IMR-90 (cell line): ENCODE data around the gene ALPI. TPM values are rescaled to one million over a fixed set of nuclear protein-coding genes. Genes with fewer than 3 reads are reported as not detected.
"Not testable (repeated sequence)": the region's sequence is repeated elsewhere in the genome, so short reads cannot be mapped to it uniquely, and the experiment has no call there.

Experiments
- ATAC-seq: fragments of 200-7000 bp; cut with Tn5 transposase; 2 replicates; pipeline ENCODE4 v1.9.1; 2020; ENCODE audit warnings: low read depth, mild to moderate bottlenecking, moderate library complexity
- BruUV-seq: library from RNA; stranded (reverse); fragments of 400-500 nt; replicated peaks from 2 replicates; lab custom pipeline; 2021; lab: Mats Ljungman, UMichigan
- CTCF ChIA-PET: fragments of 300-600 bp; formaldehyde crosslinking; extraction: SDS; loops from one replicate; lab custom pipeline; 2021; ENCODE audit warnings: antibody characterized with exemption; lab: Yijun Ruan, JAX
- POLR2A ChIA-PET: fragments of 300-600 bp; sonication (Branson Sonifier 250); formaldehyde crosslinking; loops from one replicate; lab custom pipeline; 2022; ENCODE audit warnings: antibody characterized with exemption; ENCODE audit not compliant: unreplicated experiment; lab: Charles Lee
- DNase-seq: peaks from one replicate; pipeline ENCODE4 v3.0.0; 2013
- H2AFZ ChIP-seq: replicated peaks from 2 replicates; pipeline ENCODE3; 2013; ENCODE audit warnings: low read length, mild to moderate bottlenecking; ENCODE audit not compliant: poor library complexity
- H2AK5ac ChIP-seq: 2 replicates; pipeline ENCODE4 v1.6.1; 2013; ENCODE audit warnings: low read depth, low read length, inconsistent platforms
- H2AK9ac ChIP-seq: replicated peaks from 2 replicates; pipeline ENCODE3; 2013; ENCODE audit warnings: mild to moderate bottlenecking, low read depth, low read length, moderate library complexity; ENCODE audit not compliant: poor library complexity
- H2BK120ac ChIP-seq: 2 replicates; pipeline ENCODE4 v1.6.1; 2013; ENCODE audit warnings: low read depth, low read length, inconsistent platforms
- H2BK15ac ChIP-seq: 3 replicates; pipeline ENCODE4 v1.6.1; 2013; ENCODE audit warnings: low read depth, low read length, inconsistent platforms
- H2BK20ac ChIP-seq: 2 replicates; pipeline ENCODE4 v1.6.1; 2013; ENCODE audit warnings: low read depth, mild to moderate bottlenecking, inconsistent platforms, low read length, moderate library complexity
- H2BK5ac ChIP-seq: 2 replicates; pipeline ENCODE4 v1.6.1; 2013; ENCODE audit warnings: mild to moderate bottlenecking, low read depth, low read length, inconsistent platforms; ENCODE audit not compliant: poor library complexity, severe bottlenecking
- H3K14ac ChIP-seq: replicated peaks from 2 replicates; pipeline ENCODE4 v1.6.1; 2013; ENCODE audit warnings: low read depth, low read length, inconsistent platforms
- H3K18ac ChIP-seq: 2 replicates; pipeline ENCODE4 v1.6.1; 2013; ENCODE audit warnings: low read depth, low read length, control low read depth
- H3K23ac ChIP-seq: 2 replicates; pipeline ENCODE4 v1.6.1; 2013; ENCODE audit warnings: low read depth, low read length, inconsistent platforms
- H3K27ac ChIP-seq: 2 replicates; pipeline ENCODE4 v1.5.1; 2013; ENCODE audit warnings: mild to moderate bottlenecking, control low read depth, low read length; ENCODE audit not compliant: insufficient read depth
- H3K27me3 ChIP-seq: 2 replicates; pipeline ENCODE4 v1.6.1; 2013; ENCODE audit warnings: low read length; ENCODE audit not compliant: control insufficient read depth, insufficient read depth
- H3K36me3 ChIP-seq: 2 replicates; pipeline ENCODE4 v1.6.1; 2013; ENCODE audit warnings: low read length, mixed read lengths; ENCODE audit not compliant: control insufficient read depth, insufficient read depth
- H3K4ac ChIP-seq: 2 replicates; pipeline ENCODE4 v1.6.1; 2013; ENCODE audit warnings: low read depth, low read length, inconsistent platforms
- H3K4me1 ChIP-seq: 2 replicates; pipeline ENCODE4 v1.6.1; 2013; ENCODE audit warnings: low read length, mixed read lengths; ENCODE audit not compliant: control insufficient read depth, insufficient read depth
- H3K4me2 ChIP-seq: 2 replicates; pipeline ENCODE4 v1.6.1; 2013; ENCODE audit warnings: low read depth, mild to moderate bottlenecking, control low read depth, low read length, moderate library complexity
- H3K4me3 ChIP-seq: 2 replicates; pipeline ENCODE4 v1.5.1; 2013; ENCODE audit warnings: low read depth, mild to moderate bottlenecking, control low read depth, low read length, moderate library complexity; ENCODE audit not compliant: insufficient read depth
- H3K56ac ChIP-seq: 2 replicates; pipeline ENCODE4 v1.6.1; 2013; ENCODE audit warnings: low read length, inconsistent platforms; ENCODE audit not compliant: insufficient read depth; ENCODE audit errors: extremely low read depth
- H3K79me1 ChIP-seq, 2 experiments: 2 replicates each; pipeline ENCODE4 v1.6.1; 2013; ENCODE audit warnings: low read length in 2 of 2, inconsistent platforms in 1 of 2, low read depth in 1 of 2
- H3K9ac ChIP-seq: 2 replicates; pipeline ENCODE4 v1.6.1; 2013; ENCODE audit warnings: low read depth, low read length, control low read depth
- H3K9me1 ChIP-seq: 2 replicates; pipeline ENCODE4 v1.6.1; 2013; ENCODE audit warnings: low read length, inconsistent platforms; ENCODE audit not compliant: insufficient read depth
- H3K9me3 ChIP-seq: 2 replicates; pipeline ENCODE4 v1.6.1; 2013; ENCODE audit warnings: low read length; ENCODE audit not compliant: control insufficient read depth, insufficient read depth
- H4K20me1 ChIP-seq: 2 replicates; pipeline ENCODE4 v1.6.1; 2013; ENCODE audit warnings: low read length, inconsistent platforms; ENCODE audit not compliant: insufficient read depth
- H4K5ac ChIP-seq: 2 replicates; pipeline ENCODE4 v1.6.1; 2013; ENCODE audit warnings: mild to moderate bottlenecking, low read depth, low read length, control low read depth
- H4K8ac ChIP-seq, 2 experiments: 2 replicates each; pipeline ENCODE4 v1.6.1; 2013; ENCODE audit warnings: low read depth in 2 of 2, low read length in 2 of 2, control low read depth in 1 of 2, inconsistent platforms in 1 of 2
- H4K91ac ChIP-seq: 2 replicates; pipeline ENCODE4 v1.6.1; 2013; ENCODE audit warnings: low read depth, low read length, inconsistent platforms; ENCODE audit not compliant: insufficient read depth
- WGBS, 2 experiments: methylation state at CpG; one replicate each; pipeline versions ENCODE4 v1.1.5 to v1.1.7; 2013; ENCODE audit warnings: missing lambda C conversion rate in 2 of 2; ENCODE audit not compliant: insufficient read length in 1 of 2; ENCODE audit errors: extremely low coverage in 2 of 2; 5-methylcytosine and 5-hydroxymethylcytosine counted together
- dilution Hi-C: fragments of 300-500 bp; cut with HindIII; formaldehyde crosslinking; loops from one replicate; pipeline ENCODE4 v1.14.3; 2018; ENCODE audit warnings: low sequenced_read_pairs; ENCODE audit not compliant: unreplicated experiment
- in situ Hi-C: fragments of 300-500 bp; cut with MboI; formaldehyde crosslinking; loops from 3 replicates; pipeline ENCODE4 v1.14.3; 2019; ENCODE audit warnings: low sequenced_read_pairs, inconsistent platforms, mixed read lengths
- intact Hi-C: fragments of 100-400 bp; cut with micrococcal nuclease; formaldehyde crosslinking; loops from 2 replicates; pipeline ENCODE4 v1.10.0; 2022
- polyA plus RNA-seq, 3 experiments: library from polyadenylated mRNA; depleted of rRNA; stranded (reverse); fragments of >200 nt; gene quantifications; 2 replicates each; pipeline ENCODE4 v1.2.3, GENCODE V29; 2012; ENCODE audit warnings: low replicate concordance in 1 of 3
- total RNA-seq: library from RNA; depleted of rRNA; stranded (reverse); fragments of >200 nt; gene quantifications from 2 replicates; pipeline ENCODE4 v1.2.3, GENCODE V29; 2012

The ALPI gene
- total and polyA plus RNA-seq, 2 of the 4 experiments (the other 2 are of a cell fraction), result not detected

- H4K91ac ChIP-seq, H3K4me2 ChIP-seq, H3K9me1 ChIP-seq, H4K20me1 ChIP-seq, H3K27ac ChIP-seq, H2BK15ac ChIP-seq, H3K36me3 ChIP-seq, in situ Hi-C loops, H2BK5ac ChIP-seq, DNase-seq, H3K18ac ChIP-seq, H4K8ac ChIP-seq, H3K79me1 ChIP-seq, H4K5ac ChIP-seq, H3K9ac ChIP-seq, dilution Hi-C loops, H3K56ac ChIP-seq, H3K9me3 ChIP-seq, POLR2A ChIA-PET, ATAC-seq, H3K23ac ChIP-seq, H3K4ac ChIP-seq, H3K4me3 ChIP-seq, H2AK9ac ChIP-seq, H2AFZ ChIP-seq, H2BK20ac ChIP-seq, BruUV-seq, H3K4me1 ChIP-seq, CTCF ChIA-PET, H2AK5ac ChIP-seq, H3K14ac ChIP-seq, H2BK120ac ChIP-seq: not testable (repeated sequence)
- peaks cover 17% of the 10 kb centered on the region for H3K27me3 ChIP-seq
- WGBS, 2 experiments, result 40% methylated on average over 1 of the region's 10 CpGs; no CpG with 5 or more reads in 1 of the 2 experiments
- intact Hi-C loops, result loop anchor here (5.0 kb wide), 2 partner anchors 115 to 300 kb away; no protein-coding TSS in a partner anchor
These were observed 14.0 kb upstream of the ALPI start for GRCh38 chr2:232441922-232442321.

DNA sequence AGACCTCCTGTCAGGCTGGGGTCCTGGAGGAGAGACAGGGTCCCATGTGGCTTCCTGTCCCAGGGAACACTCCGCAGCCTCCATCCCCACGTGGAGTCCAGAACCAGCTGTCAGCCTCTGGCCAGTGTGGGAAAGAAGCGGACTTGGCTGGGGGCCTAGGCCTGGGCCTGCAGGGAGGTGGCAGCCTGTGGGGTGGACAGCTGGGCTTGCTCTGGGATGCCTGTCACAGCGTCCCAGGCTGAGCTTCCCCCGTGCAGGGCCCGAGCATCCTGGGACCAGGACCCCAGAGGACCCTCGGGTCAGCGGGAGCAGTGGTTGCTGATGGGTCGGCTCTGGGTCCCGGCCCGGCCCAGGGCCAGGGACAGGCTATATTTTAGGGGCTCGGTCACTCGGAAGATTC, 13.5 kb upstream of the ALPI start:
- in situ Hi-C loops, H2AK5ac ChIP-seq, H2BK20ac ChIP-seq, H3K9me1 ChIP-seq, H3K9ac ChIP-seq, H2BK120ac ChIP-seq, H3K4me2 ChIP-seq, DNase-seq, H3K4ac ChIP-seq, H2AK9ac ChIP-seq, H3K9me3 ChIP-seq, POLR2A ChIA-PET, H3K36me3 ChIP-seq, H4K5ac ChIP-seq, H4K8ac ChIP-seq, H3K4me3 ChIP-seq, H3K56ac ChIP-seq, H3K79me1 ChIP-seq, ATAC-seq, H3K18ac ChIP-seq, H3K4me1 ChIP-seq, H4K20me1 ChIP-seq, H2BK15ac ChIP-seq, H2BK5ac ChIP-seq, H2AFZ ChIP-seq, H3K27ac ChIP-seq, CTCF ChIA-PET, H3K14ac ChIP-seq, dilution Hi-C loops, H4K91ac ChIP-seq, H3K23ac ChIP-seq, BruUV-seq: not testable (repeated sequence)
- intact Hi-C loops, result loop anchor here (5.0 kb wide), 2 partner anchors 115 to 300 kb away; no protein-coding TSS in a partner anchor
- H3K27me3 ChIP-seq, result peaks cover 14% of the 10 kb centered on the region
- no CpG with 5 or more reads among the region's 13 CpGs for WGBS, 2 experiments
